Stimulated activated CD8-positive, alpha-beta memory T cell treated with anti-CD3 and anti-CD28 coated beads, Interleukin-4, amount 100 ng/mL, for 4 hours (primary cell): ENCODE data around the gene CTNND2.

Source experiments
- DNase-seq, 2 donors: peaks; one replicate each; pipeline ENCODE4 v3.0.0-alpha.2; 2020; ENCODE audit warnings: low read depth in 2 of 2, low spot score in 1 of 2

Gene CTNND2, protein sequence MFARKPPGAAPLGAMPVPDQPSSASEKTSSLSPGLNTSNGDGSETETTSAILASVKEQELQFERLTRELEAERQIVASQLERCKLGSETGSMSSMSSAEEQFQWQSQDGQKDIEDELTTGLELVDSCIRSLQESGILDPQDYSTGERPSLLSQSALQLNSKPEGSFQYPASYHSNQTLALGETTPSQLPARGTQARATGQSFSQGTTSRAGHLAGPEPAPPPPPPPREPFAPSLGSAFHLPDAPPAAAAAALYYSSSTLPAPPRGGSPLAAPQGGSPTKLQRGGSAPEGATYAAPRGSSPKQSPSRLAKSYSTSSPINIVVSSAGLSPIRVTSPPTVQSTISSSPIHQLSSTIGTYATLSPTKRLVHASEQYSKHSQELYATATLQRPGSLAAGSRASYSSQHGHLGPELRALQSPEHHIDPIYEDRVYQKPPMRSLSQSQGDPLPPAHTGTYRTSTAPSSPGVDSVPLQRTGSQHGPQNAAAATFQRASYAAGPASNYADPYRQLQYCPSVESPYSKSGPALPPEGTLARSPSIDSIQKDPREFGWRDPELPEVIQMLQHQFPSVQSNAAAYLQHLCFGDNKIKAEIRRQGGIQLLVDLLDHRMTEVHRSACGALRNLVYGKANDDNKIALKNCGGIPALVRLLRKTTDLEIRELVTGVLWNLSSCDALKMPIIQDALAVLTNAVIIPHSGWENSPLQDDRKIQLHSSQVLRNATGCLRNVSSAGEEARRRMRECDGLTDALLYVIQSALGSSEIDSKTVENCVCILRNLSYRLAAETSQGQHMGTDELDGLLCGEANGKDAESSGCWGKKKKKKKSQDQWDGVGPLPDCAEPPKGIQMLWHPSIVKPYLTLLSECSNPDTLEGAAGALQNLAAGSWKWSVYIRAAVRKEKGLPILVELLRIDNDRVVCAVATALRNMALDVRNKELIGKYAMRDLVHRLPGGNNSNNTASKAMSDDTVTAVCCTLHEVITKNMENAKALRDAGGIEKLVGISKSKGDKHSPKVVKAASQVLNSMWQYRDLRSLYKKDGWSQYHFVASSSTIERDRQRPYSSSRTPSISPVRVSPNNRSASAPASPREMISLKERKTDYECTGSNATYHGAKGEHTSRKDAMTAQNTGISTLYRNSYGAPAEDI (N-terminal part only)

DNA sequence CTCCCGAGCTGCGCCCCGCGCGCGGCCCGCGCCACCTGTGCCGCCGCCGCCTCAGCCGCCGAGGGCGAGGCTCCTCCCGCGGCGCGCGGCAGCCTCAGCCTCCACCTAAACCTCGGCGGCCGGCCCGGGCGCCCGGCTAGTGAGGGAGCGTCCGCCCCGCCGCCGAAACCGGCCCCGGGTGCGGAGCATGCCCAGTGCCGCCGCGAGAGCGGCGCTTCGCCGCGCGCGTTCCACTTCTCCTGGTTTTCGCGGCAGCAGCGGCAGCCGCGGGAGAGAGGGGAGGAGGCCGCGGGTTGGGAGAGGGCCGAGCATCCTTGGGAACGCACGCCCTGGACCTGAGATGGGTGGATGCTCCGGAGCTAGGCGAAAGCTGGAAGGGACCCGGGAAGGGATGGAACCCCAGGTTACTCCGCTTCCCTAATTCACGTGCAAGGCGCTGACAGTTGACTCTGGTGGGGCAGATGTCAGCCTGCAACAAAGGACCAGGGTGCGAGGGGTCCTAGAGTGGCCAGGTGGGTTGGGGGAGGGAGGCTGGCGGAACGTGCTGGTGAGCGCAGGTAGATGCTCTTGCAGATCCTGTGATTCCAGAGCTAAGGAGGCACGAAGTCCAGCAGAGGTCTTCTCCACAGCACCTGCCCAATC is at the start of gene CTNND2:
CTNND2 (minus strand) TSS at position 182 of the 642 bp plus-strand sequence. CDS start 593 bp downstream, outside the sequence.
- DNase-seq: no peak

DNA sequence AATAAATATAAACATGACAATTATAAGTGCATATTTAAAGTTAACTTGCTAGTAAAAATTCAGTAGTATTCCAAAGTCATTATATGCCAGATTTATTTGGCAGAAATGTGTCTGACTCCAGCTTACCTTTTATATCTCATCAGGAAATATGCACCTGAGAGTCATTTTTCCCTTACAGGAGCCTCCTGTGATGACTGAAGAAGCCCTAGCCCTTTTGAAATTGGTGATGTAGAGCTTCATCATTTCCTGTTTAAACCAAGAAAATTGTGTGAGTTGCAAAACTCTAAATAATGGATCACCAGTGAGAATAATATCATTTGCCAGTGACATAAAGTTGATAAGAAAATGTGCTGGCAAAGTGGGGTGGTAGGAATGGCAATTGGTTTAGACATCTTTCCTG is 42.1 kb upstream of the CTNND2 start:
- DNase-seq: no peak

DNA sequence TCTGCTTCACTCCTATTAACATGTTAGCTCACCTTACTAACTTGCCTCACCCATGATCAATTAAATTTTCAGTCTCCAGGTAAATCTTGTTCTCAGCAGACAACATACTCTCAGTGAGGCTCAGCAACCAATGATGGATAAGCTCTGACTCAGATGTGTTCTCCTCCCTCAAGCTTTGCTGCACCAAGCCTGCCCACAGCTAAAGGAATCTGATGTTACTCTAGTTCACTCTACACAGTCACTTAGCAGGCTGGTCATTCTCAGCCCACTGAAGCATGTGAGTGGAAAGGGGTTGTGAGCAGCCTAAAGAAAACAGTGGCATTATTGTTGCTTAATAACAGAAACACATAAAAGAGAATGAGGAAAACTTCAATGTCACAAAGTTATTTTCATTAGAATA is 37.3 kb upstream of the CTNND2 start:
- DNase-seq: no peak

DNA sequence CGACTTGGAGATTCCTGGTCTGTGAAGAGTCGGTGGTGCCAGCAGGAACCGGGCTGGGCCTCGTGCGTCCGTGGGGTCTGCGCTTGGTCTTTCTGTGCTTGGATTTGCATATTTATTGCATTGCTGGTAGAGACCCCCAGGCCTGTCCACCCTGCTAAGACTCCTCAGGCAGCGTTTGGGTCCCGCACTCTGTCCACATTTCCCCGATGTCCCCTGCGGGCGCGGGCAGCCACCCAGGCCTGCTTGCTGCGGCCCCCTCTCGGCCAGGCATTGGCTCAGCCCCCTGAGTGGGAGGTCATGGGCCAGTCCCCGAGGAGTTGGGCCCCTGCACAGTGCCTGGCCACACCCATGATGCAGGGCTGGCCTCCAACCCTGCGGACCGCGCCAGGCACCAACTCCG is 27.4 kb upstream of the CTNND2 start:
- DNase-seq: no peak

DNA sequence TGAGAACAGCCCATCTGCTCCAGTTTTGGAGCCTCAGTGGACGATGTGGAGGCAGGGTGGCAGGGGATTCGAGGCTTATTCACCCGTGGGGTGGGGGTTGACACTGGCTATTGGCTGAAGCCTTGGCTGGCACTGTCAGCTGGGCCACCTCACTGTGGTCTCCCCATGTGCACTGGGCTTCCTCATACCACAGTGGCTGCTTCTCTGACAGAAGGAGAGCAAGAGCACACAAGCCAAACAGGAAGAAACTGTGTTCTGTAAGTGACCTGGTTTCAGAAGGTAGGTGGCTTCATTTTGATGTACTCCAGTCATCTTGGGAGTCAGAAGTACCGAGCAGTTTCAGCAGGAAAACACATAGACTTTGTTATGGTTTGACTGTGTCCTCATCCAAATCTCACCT is 24.7 kb upstream of the CTNND2 start:
- no peak for DNase-seq

DNA sequence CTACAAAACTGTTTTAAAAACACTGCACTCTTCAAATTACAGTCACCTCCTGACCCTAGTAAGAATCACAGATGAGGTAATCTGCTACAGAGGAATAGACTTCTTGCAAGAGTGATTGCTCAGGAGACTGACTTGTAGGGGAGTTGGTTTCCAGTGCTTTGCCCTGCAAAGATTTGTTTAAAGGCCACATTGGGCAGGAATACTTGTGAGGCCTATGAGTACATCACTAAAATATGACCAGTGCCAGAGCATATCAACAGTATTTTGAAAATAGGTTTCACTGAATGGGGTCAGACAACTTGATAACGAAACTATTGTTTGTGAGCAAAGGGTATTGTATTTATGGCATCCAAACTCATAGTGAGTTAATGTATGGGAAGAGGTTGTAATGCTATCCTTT is 21.5 kb upstream of the CTNND2 start:
- no peak for DNase-seq

DNA sequence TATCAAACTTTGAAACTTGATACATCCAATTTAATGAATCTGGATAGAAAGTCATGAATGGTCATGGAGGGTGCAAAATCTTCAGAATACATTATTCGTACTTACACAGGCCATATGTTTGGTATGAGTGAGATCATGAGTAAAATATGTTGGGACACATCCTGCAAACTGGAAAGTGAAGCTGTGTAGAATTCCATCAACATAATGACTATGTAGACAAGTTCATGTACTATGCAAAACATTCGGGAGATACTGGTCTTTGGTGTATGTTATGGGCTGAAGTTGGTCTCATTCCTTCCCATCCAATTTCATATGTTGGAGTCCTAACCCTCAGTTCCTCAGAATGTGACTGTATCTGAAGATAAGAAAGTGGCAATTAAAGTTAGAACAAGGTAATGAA is 18.1 kb upstream of the CTNND2 start:
- DNase-seq: no peak

DNA sequence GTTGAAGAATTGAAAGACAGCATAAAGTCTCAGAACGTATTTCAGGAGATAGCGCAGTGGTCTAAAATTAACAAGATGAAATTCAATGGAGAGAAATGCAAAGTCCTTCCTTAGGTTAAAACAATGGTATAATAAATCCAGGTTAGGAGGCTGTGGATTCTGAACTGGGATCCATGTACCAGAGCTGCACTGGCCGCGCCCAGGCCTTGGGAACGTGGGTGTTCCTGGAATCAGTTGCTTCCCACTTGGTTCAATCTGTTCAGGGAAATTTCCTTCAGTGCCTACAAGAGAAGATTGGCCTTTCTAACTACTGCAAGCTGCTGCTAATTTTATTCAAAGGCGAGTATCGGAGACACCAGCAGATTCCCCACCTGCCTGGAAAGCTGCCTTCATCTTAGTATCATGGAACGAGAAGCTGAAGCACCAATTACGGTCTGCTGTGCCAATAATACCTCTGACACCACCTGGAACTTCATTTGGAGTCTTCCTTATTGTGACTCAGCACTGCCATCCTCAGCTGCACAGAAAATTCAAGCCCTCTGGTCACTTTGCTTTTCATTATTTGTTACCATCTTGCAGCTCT is 14.3 kb upstream of the CTNND2 start:
- no peak for DNase-seq

DNA sequence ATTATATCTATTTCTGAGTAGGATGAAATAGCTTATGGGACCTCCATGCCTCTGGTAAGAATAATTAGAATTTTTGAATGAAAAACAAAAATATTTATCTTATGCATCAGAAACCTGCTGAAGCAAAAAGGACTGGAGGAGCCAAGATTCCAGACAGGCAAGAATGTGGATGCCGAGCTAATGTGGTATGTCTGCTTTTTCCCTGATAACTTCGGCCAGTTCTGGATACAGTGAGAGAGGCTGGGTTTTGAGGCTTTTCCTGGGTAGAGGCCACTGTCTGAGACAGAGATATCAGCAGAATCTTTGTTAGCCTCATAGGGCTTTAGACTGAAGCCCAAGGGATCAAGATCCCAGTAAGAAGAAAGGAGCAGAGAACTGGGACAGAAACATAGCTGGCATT is 5.2 kb upstream of the CTNND2 start:
- DNase-seq: no peak

DNA sequence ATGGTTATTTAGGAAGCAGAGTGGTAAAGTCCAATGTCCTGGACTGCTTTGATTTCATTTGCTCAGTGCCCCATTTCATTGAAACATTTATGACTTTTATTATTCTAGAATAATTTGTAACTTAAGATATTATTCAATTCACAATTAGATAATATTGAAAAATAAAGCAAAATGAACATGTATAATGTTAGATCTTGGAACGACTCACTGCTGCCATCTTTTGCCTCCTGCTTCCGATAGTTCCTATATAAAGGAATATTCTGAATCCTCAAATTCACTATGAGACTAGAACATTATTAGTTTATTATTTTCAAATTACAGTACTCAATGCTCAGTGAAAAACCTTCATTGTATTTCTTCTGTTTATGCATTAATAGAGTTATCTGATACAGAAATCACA is 2.3 kb upstream of the CTNND2 start:
- DNase-seq: no peak

DNA sequence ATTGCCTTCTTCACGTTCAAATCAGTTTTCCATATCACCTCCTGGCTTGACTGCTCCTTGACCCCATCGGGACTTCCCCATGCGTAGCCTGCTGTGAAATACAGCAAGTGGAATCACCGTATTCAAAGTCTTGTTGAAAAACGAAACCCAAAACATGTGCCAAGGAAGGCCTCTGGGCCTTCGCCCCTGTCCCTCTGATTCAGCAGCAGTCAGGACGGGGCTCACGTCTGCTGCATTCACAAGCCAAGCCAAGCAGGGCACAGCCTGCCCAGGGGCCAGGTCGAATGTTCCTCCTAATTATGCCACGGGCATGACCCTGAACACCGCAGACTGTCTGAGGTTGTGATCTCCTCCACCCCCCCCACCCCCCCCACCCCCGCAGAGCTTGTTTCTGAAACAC is 960 bp upstream of the CTNND2 start:
- no peak for DNase-seq

DNA sequence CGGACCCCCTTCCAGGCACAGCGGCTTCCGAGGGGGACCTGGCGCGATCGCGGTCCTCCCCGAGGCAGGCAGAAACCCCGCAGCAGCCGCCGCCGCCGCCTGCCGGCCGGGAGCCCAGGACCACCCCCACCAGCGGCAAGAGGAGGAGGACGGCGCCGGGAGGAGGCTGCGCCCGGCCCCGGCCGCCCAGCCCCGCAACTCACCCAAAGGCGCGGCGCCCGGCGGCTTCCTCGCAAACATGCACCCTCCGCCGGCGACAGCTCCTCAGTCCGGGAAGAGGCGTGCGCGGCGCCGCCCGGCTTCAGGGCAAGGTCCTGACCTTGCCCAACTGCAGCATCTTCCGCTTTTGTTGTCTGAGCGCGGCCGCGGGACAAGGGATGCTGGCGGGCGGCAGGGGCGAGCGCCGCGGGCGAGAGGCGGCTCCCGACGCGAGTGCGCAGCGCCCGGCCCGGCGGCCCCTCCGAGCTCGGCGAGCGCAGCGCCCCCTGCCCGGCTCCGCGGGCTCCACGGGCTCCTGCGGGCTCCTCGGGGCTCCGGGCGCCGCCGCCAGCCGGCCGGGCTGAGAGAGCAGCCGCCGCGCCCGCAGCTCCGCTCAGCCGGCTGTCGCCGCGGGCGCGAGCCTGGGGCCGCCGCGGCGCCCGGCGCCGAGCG is 507 bp downstream of the CTNND2 start:
- DNase-seq: no peak

DNA sequence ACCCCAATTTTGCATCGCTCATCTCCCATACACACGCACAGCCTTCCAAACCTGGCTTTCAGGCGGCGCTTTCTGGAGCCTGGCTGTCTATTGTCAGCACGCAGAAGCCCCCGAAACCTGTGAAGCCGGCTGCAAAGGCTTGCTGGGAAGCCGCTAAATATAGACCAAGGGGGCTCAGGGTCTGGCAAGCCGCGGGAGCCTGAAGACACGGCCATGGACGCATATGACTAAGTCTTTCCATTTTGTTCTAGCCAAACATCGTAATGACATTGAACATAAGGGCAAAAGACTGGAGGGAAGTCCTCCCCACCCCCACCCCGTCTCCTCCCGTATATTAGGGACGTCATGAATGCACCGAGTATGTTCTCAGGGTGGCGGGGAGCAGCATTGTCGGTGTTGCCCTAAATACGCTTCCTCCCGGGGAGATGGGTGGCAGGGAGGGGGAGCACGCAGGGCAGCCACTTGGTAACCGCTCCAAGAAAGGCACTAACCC is 1.1 kb downstream of the CTNND2 start:
- DNase-seq: no peak

DNA sequence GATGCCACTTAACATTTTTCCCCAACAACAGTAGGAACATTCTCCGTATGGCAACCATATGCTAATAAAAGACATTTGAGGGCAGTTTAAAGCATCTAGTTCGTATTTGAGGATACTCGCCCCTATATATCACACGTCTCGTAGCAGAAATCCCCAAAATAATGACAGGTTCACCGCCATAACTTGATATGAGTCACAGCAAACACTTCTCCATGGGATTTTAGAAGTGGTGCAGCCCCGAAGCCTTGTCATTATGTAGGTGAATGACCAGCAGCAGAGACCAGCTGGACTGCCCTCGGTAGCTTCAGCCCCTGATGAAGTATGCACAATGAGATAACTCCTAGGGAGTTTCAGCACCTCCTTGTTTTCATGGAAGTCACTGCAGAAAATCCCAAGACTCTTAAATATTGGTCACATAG is 2.0 kb downstream of the CTNND2 start:
- DNase-seq: no peak

DNA sequence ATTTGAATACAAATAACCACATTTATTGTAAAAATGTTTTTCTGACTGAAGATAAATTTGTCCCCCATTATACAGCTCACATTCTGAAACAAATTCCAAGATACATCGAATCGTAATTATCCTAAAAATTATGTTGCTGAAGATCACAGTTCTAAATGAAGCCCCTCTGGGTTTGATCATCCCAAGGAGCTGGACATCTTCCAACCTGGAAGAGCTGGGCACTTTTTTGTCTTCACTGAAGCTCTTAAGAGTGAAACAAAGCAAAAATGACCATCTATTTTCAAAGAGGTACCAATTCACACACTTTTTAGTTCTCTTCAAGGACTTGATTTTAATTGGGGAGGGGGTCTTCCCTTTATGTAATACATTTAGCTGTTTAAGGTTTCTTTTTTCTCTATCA is 5.5 kb downstream of the CTNND2 start:
- no peak for DNase-seq

DNA sequence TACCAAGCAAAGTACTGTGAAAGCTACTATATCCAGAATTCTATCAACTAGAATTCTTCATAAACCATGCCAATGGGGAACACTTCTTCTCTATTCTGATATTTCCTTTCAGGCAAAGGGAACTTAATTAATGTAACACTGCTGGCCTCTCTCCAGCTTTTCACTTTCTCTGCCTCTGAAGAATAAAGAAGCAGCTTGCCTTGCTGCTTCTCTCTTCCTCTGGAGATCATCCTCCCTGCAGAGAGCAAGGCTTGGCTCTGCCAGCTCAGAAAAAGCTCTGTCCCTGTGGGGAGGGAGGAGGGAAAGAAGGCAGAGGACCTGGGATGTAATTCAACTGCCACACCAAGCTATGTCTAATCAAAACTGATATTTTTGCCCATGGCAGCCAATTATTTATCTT is 6.5 kb downstream of the CTNND2 start:
- no peak for DNase-seq

DNA sequence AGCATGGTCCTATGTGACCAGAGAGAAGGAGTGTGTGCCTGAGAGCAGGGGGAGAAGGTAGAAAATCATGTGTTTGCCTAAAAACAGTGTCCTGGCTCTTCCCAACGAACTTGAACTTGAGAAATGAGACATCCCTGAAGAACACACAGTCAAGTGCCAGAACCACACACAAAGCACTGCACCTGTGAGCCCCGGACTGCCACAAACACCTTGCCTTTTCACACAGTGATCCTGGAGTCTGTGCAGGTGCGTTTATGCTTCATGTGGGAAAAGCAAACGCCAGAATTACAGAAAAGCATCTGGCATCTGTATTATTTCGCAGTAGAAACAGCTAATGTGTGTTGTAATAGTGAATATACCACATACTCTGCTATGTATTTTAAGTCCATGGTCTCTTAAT is 9.3 kb downstream of the CTNND2 start:
- no peak for DNase-seq

DNA sequence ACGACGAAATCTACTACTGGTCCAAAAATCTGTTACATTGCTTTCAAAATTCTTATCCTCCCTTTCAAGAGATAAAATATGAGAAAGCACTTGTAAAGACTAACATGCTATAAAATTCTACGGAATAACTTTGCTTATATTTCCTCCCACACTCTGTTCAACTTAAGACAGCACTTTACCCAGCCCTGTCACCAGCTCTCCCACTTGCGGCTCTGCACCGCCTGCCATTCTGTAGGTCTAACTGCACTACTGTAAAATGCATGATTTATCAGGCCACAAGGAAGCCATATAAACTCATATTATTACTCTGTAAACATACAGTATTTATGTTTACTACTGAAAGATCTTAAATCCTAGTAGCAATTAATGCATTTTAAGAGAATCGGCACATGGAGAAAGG is 11.4 kb downstream of the CTNND2 start:
- DNase-seq: no peak

DNA sequence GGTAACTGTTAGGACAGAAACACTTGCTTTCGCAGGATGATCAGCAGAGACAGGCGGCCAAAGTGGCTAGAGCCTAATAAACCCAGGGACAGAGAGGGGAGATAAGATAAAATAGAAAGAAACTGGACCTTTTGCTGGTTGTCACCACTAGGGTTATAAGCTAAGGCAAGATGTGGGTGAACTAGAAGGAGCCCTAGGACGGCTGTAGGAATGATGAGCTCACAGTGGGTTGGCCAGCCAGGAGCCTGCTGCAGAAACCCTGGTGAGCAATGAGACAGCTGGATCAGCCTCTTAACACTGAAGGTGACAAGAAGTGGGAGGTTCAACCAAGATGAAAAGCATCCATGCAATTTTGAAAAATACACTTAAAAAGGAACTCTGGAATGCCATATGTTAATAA is 13.5 kb downstream of the CTNND2 start:
- no peak for DNase-seq

DNA sequence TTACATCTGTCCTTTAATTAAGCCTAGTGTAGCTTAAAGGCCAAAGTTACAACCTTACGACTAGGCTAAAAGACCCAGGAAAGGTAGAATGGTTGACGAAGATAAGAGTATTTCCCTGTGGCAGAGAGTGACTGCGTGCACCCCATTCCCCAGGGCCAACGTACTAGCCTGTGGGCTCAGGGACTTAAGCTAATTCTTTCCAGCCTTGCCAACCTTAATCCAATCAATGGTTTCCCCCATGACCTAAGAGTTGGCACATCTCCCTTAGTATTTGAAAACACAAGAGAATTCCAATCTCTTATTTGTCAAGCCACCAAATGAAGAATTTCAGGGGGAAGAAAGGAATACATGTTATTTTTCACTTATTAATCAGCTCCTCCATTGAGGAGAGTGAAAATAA is 16.0 kb downstream of the CTNND2 start:
- no peak for DNase-seq
